IMR-90 (cell line): ENCODE data around the gene LYZL1.

Experiments
- NFE2L2 ChIP-seq: fragments of 150-350 bp; IDR thresholded peaks from 2 replicates; pipeline ENCODE4 v1.6.1; 2016; ENCODE audit warnings: low read depth, mild to moderate bottlenecking, low read length
- POLR2A ChIP-seq: IDR thresholded peaks from 2 replicates; pipeline ENCODE4 v1.6.1; 2012; ENCODE audit warnings: mild to moderate bottlenecking, low read depth, low read length
- TF ChIP-seq, protein P1 (sequence below): conservative IDR thresholded peaks from 2 replicates; pipeline ENCODE4 v1.5.1; 2012; ENCODE audit warnings: mild to moderate bottlenecking, low read depth, low read length, improper control_type of control experiment

GRCh38 chr10:29285624-29286051 is 3.2 kb upstream of the LYZL1 start:
- TF ChIP-seq, protein P1, sequence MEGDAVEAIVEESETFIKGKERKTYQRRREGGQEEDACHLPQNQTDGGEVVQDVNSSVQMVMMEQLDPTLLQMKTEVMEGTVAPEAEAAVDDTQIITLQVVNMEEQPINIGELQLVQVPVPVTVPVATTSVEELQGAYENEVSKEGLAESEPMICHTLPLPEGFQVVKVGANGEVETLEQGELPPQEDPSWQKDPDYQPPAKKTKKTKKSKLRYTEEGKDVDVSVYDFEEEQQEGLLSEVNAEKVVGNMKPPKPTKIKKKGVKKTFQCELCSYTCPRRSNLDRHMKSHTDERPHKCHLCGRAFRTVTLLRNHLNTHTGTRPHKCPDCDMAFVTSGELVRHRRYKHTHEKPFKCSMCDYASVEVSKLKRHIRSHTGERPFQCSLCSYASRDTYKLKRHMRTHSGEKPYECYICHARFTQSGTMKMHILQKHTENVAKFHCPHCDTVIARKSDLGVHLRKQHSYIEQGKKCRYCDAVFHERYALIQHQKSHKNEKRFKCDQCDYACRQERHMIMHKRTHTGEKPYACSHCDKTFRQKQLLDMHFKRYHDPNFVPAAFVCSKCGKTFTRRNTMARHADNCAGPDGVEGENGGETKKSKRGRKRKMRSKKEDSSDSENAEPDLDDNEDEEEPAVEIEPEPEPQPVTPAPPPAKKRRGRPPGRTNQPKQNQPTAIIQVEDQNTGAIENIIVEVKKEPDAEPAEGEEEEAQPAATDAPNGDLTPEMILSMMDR, result no peak
- TF ChIP-seq POLR2A, result no peak
- no peak for TF ChIP-seq NFE2L2
